Colonic mucosa (tissue), 4 donors: ENCODE data around the gene TRPM2. TPM values are rescaled to one million over a fixed set of nuclear protein-coding genes. Genes with fewer than 3 reads are reported as not detected.

Experiments
- DNase-seq: peaks from one replicate; pipeline ENCODE4 v3.0.0-alpha.2; 2020
- H3K27ac ChIP-seq: fragments of 200-600 bp; one replicate; pipeline ENCODE4 v1.8.0; 2021
- H3K27me3 ChIP-seq: fragments of 200-600 bp; one replicate; pipeline ENCODE4 v1.8.0; 2021
- H3K36me3 ChIP-seq: fragments of 200-600 bp; one replicate; pipeline ENCODE4 v1.8.0; 2021
- H3K4me1 ChIP-seq: fragments of 200-600 bp; one replicate; pipeline ENCODE4 v1.8.0; 2021; ENCODE audit warnings: mild to moderate bottlenecking
- H3K4me3 ChIP-seq: fragments of 200-600 bp; one replicate; pipeline ENCODE4 v1.8.0; 2021
- H3K9ac ChIP-seq, 2 donors: one replicate each; pipeline ENCODE4 v1.7.0; 2013; ENCODE audit warnings: control low read depth in 2 of 2, low read depth in 2 of 2, low read length in 2 of 2
- H3K9me3 ChIP-seq: fragments of 200-600 bp; one replicate; pipeline ENCODE4 v1.8.0; 2021
- CTCF ChIP-seq: fragments of 200-600 bp; IDR thresholded peaks from one replicate; pipeline ENCODE4 v1.8.0; 2022; ENCODE audit warnings: antibody characterized with exemption, mild to moderate bottlenecking
- intact Hi-C: fragments of 100-400 bp; cut with DNase I; formaldehyde crosslinking; loops from one replicate; pipeline ENCODE4 v1.14.1; 2022
- total RNA-seq, 2 donors: library from RNA; stranded (reverse); fragmentation: NEBNext Ultra II Directional in 1 of 2; extraction: Animal tissue kit (Norgen Biotek cat#: 25700) in 1 of 2; gene quantifications; one replicate each; pipeline ENCODE4 v1.2.1, GENCODE V29; 2021
- donor health status: healthy.
- donor health status: DM: no; HTN: no; CAD: no.
- donor health status: DM: no; HTN: no; CAD: no.

Gene TRPM2
- 1 to 10 TPM; 2.6 to 4.2 TPM for total RNA-seq

GRCh38 chr21:44353191-44353970 is at the start of gene TRPM2:
Gene TRPM2, plus strand, starts transcription at chr21:44353621. Its CDS starts 80 bp downstream, at chr21:44353701.
- DNase-seq = no peak
- TF ChIP-seq CTCF = no peak
- Histone ChIP-seq H3K9me3 (no peaks in the 10 kb centered on the region), H3K4me1 (no peaks in the 10 kb centered on the region), H3K27me3 (peaks cover 27% of the 10 kb centered on the region), H3K36me3 (no peaks in the 10 kb centered on the region), H3K4me3 (peak within 1 kb of the TSS; percentile 20), H3K9ac (peak within 1 kb of the TSS; percentile 34 to 35), H3K27ac (peak within 1 kb of the TSS; percentile 61)
- intact Hi-C loops = no loop called here

GRCh38 chr21:44304011-44304616 is 49.3 kb upstream of the TRPM2 start:
- Histone ChIP-seq H3K27ac (peak overlapping the region; percentile 86), H3K4me1 (peaks cover 31% of the 10 kb centered on the region), H3K27me3 (no peaks in the 10 kb centered on the region), H3K9me3 (no peaks in the 10 kb centered on the region), H3K9ac (peak overlapping the region; percentile 56 to 62), H3K36me3 (no peaks in the 10 kb centered on the region), H3K4me3 (no peak overlapping the region)
- intact Hi-C loops = no loop called here
- DNase-seq = no peak
- no peak for TF ChIP-seq CTCF

GRCh38 chr21:44304877-44305293 is 48.5 kb upstream of the TRPM2 start:
- H3K36me3 ChIP-seq = no peaks in the 10 kb centered on the region
- H3K27ac ChIP-seq = no peak overlapping the region
- peak; percentile 50 for DNase-seq

GRCh38 chr21:44305691-44306090 is 47.7 kb upstream of the TRPM2 start:
- no peak for TF ChIP-seq CTCF
- Histone ChIP-seq H3K4me1 (peaks cover 31% of the 10 kb centered on the region), H3K4me3 (no peak overlapping the region), H3K36me3 (no peaks in the 10 kb centered on the region), H3K27ac (no peak overlapping the region), H3K9ac (no peak overlapping the region), H3K9me3 (no peaks in the 10 kb centered on the region), H3K27me3 (no peaks in the 10 kb centered on the region)
- intact Hi-C loops = no loop called here
- no peak for DNase-seq

More at GRCh38 chr21:44304877-44305293, 48.5 kb upstream of the TRPM2 start:
- intact Hi-C loops = no loop called here
- H3K27me3 ChIP-seq = no peaks in the 10 kb centered on the region
- H3K9me3 ChIP-seq = no peaks in the 10 kb centered on the region
- peak overlapping the region in 1 of 2 donors; percentile 55 for H3K9ac ChIP-seq
- peaks cover 31% of the 10 kb centered on the region for H3K4me1 ChIP-seq
- TF ChIP-seq CTCF = peak; percentile 56
- no peak overlapping the region for H3K4me3 ChIP-seq

GRCh38 chr21:44306936-44307704 is 46.3 kb upstream of the TRPM2 start:
- TF ChIP-seq CTCF = no peak
- DNase-seq = no peak
- no peaks in the 10 kb centered on the region for H3K27me3 ChIP-seq
- no peaks in the 10 kb centered on the region for H3K9me3 ChIP-seq
- H3K4me3 ChIP-seq = no peak overlapping the region
- intact Hi-C loops = no loop called here
- no peak overlapping the region for H3K27ac ChIP-seq
- peaks cover 8% of the 10 kb centered on the region for H3K36me3 ChIP-seq
- no peak overlapping the region for H3K9ac ChIP-seq
- peaks cover 20% of the 10 kb centered on the region for H3K4me1 ChIP-seq
